PC-9 (cell line): ENCODE results near the gene VAV2. TPM values are rescaled to one million over a fixed set of nuclear protein-coding genes. Genes with fewer than 3 reads are reported as not detected.
"Not testable (repeated sequence)": the region's sequence is repeated elsewhere in the genome, so short reads cannot be mapped to it uniquely, and the experiment has no call there.

Source experiments
- BruUV-seq: library from RNA; stranded (reverse); fragments of 400-500 nt; replicated peaks from 2 replicates; lab custom pipeline; 2021; lab: Mats Ljungman, UMichigan
- CTCF ChIA-PET: fragments of 300-600 bp; sonication (Branson Sonifier 250); formaldehyde crosslinking; loops from one replicate; lab custom pipeline; 2022; ENCODE audit warnings: antibody characterized with exemption; lab: Charles Lee
- POLR2A ChIA-PET: fragments of 300-600 bp; sonication (Branson Sonifier 250); formaldehyde crosslinking; loops from one replicate; lab custom pipeline; 2022; ENCODE audit warnings: antibody characterized with exemption; ENCODE audit not compliant: unreplicated experiment; lab: Charles Lee
- DNase-seq, 2 experiments: peaks; one replicate each; pipeline versions ENCODE4 v3.0.0 to v3.0.0-alpha.2; 2015 to 2022; ENCODE audit warnings: mixed read lengths in 1 of 2
- H2AFZ ChIP-seq: fragments of 200-600 bp; sonication (generic); 2 replicates; pipeline ENCODE4 v1.8.1; 2017; ENCODE audit warnings: antibody characterized with exemption
- H3F3A ChIP-seq: fragments of 200-600 bp; sonication (generic); 2 replicates; pipeline ENCODE4 v1.8.1; 2017; ENCODE audit warnings: antibody characterized with exemption, mild to moderate bottlenecking, low read depth; ENCODE audit not compliant: insufficient read depth
- H3K27ac ChIP-seq: fragments of 200-600 bp; sonication (generic); 2 replicates; pipeline ENCODE4 v1.6.1; 2016; ENCODE audit warnings: mixed run types
- H3K27me3 ChIP-seq: fragments of 200-600 bp; sonication (generic); 2 replicates; pipeline ENCODE4 v1.6.1; 2016; ENCODE audit warnings: low read depth, mixed run types; ENCODE audit not compliant: insufficient read depth
- H3K36me3 ChIP-seq: fragments of 200-600 bp; sonication (generic); 2 replicates; pipeline ENCODE4 v1.6.1; 2016; ENCODE audit warnings: low read depth, mixed run types
- H3K4me1 ChIP-seq: fragments of 200-600 bp; sonication (generic); replicated peaks from 2 replicates; pipeline ENCODE4 v1.6.1; 2016; ENCODE audit warnings: mixed run types; ENCODE audit not compliant: insufficient read depth
- H3K4me2 ChIP-seq: fragments of 200-600 bp; sonication (generic); 2 replicates; pipeline ENCODE4 v1.6.1; 2017; ENCODE audit warnings: mixed run types
- H3K4me3 ChIP-seq: fragments of 200-600 bp; sonication (generic); 2 replicates; pipeline ENCODE4 v1.6.1; 2016; ENCODE audit warnings: mixed run types
- H3K79me2 ChIP-seq: fragments of 200-600 bp; sonication (generic); 2 replicates; pipeline ENCODE4 v1.6.1; 2017; ENCODE audit warnings: low read depth, mixed run types
- H3K9me2 ChIP-seq: fragments of 200-600 bp; sonication (generic); 2 replicates; pipeline ENCODE4 v1.8.1; 2017; ENCODE audit warnings: mild to moderate bottlenecking; ENCODE audit not compliant: insufficient read depth
- H3K9me3 ChIP-seq: fragments of 200-600 bp; sonication (generic); 2 replicates; pipeline ENCODE4 v1.8.1; 2016; ENCODE audit warnings: low read depth; ENCODE audit not compliant: insufficient read depth
- H4K20me1 ChIP-seq: fragments of 200-600 bp; sonication (generic); 2 replicates; pipeline ENCODE4 v1.8.1; 2017; ENCODE audit not compliant: insufficient read depth
- EZH2 ChIP-seq: fragments of 200-600 bp; sonication (generic); IDR thresholded peaks from 2 replicates; pipeline ENCODE4 v1.8.0; 2017; ENCODE audit warnings: antibody characterized with exemption, low read depth
- intact Hi-C: fragments of 100-400 bp; cut with micrococcal nuclease; formaldehyde crosslinking; loops from one replicate; pipeline ENCODE4 v1.10.0; 2022; ENCODE audit not compliant: unreplicated experiment
- total RNA-seq: library from RNA; stranded (reverse); gene quantifications from 2 replicates; pipeline ENCODE4 v1.2.3, GENCODE V29; 2021
- TF ChIP-seq, protein P1 (sequence below): fragments of 200-600 bp; sonication (generic); conservative IDR thresholded peaks from 2 replicates; pipeline ENCODE4 v1.6.1; 2017; ENCODE audit warnings: mixed run types, antibody characterized with exemption, mild to moderate bottlenecking, moderate library complexity

Gene VAV2
- total RNA-seq, 1 experiment from 2014 or later: 36.5 TPM

- intact Hi-C loops: no loop called here
- Histone ChIP-seq H2AFZ (peak overlapping the region; percentile 74), H3K9me2 (no peaks in the 10 kb centered on the region), H3K4me1 (peaks cover 17% of the 10 kb centered on the region), H4K20me1 (peaks cover 47% of the 10 kb centered on the region), H3K27ac (peak overlapping the region; percentile 61), H3F3A (peaks cover 5% of the 10 kb centered on the region; the same call in 1 of the 2 replicates), H3K36me3 (no peaks in the 10 kb centered on the region), H3K4me2 (peak overlapping the region; percentile 79), H3K27me3 (no peaks in the 10 kb centered on the region), H3K79me2 (peaks cover 50% of the 10 kb centered on the region), H3K9me3 (no peaks in the 10 kb centered on the region), H3K4me3 (peak overlapping the region; percentile 65)
- no TSS peak for BruUV-seq
- POLR2A ChIA-PET: interaction anchor here (0.6 to 0.7 kb wide), 3 partner anchors 23 to 208 kb away, joined by 3 read pairs; no protein-coding TSS in a partner anchor
- DNase-seq: peak; percentile 67 to 71
- TF ChIP-seq, protein P1, sequence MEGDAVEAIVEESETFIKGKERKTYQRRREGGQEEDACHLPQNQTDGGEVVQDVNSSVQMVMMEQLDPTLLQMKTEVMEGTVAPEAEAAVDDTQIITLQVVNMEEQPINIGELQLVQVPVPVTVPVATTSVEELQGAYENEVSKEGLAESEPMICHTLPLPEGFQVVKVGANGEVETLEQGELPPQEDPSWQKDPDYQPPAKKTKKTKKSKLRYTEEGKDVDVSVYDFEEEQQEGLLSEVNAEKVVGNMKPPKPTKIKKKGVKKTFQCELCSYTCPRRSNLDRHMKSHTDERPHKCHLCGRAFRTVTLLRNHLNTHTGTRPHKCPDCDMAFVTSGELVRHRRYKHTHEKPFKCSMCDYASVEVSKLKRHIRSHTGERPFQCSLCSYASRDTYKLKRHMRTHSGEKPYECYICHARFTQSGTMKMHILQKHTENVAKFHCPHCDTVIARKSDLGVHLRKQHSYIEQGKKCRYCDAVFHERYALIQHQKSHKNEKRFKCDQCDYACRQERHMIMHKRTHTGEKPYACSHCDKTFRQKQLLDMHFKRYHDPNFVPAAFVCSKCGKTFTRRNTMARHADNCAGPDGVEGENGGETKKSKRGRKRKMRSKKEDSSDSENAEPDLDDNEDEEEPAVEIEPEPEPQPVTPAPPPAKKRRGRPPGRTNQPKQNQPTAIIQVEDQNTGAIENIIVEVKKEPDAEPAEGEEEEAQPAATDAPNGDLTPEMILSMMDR: no peak
- no peak for TF ChIP-seq EZH2
- CTCF ChIA-PET: interaction anchor here (0.6 kb wide), 1 partner anchor 34 kb away, joined by 8 read pairs; no protein-coding TSS in a partner anchor
Observed at GRCh38 chr9:133990366-133991213, 1.5 kb downstream of the VAV2 start.

GRCh38 chr9:133989625-133990365 lies 2.3 kb downstream of the VAV2 start:
- peaks cover 17% of the 10 kb centered on the region for H3K4me1 ChIP-seq
- H2AFZ ChIP-seq: no peak overlapping the region
- intact Hi-C loops: no loop called here
- H3K79me2 ChIP-seq: peaks cover 51% of the 10 kb centered on the region
- H3K9me3 ChIP-seq: no peaks in the 10 kb centered on the region
- ChIA-PET CTCF (no interaction called here), POLR2A (interaction anchor here (0.7 kb wide), 1 partner anchor 196 kb away, joined by 3 read pairs; no protein-coding TSS in a partner anchor)
- H3K9me2 ChIP-seq: no peaks in the 10 kb centered on the region
- H3F3A ChIP-seq: peaks cover 5% of the 10 kb centered on the region; the same call in 1 of the 2 replicates
- H4K20me1 ChIP-seq: peaks cover 53% of the 10 kb centered on the region
- no peak for TF ChIP-seq EZH2
- TF ChIP-seq, protein P1: no peak
- H3K27me3 ChIP-seq: no peaks in the 10 kb centered on the region
- no peak overlapping the region for H3K27ac ChIP-seq
- peak overlapping the region; percentile 79 for H3K4me2 ChIP-seq
- no peaks in the 10 kb centered on the region for H3K36me3 ChIP-seq
- H3K4me3 ChIP-seq: no peak overlapping the region; the same call in 1 of the 2 replicates
- no peak for DNase-seq
- BruUV-seq: no TSS peak

- H3K27me3 ChIP-seq, intact Hi-C loops, H2AFZ ChIP-seq, DNase-seq, CTCF ChIA-PET, H3F3A ChIP-seq, H3K4me3 ChIP-seq, POLR2A ChIA-PET, H3K36me3 ChIP-seq, BruUV-seq, H3K9me2 ChIP-seq, H3K27ac ChIP-seq, H3K4me2 ChIP-seq, H3K9me3 ChIP-seq: not testable (repeated sequence)
- Histone ChIP-seq H3K4me1 (peaks cover 15% of the 10 kb centered on the region), H3K79me2 (peaks cover 53% of the 10 kb centered on the region), H4K20me1 (peaks cover 53% of the 10 kb centered on the region)
Observed at GRCh38 chr9:133988771-133989170, 3.4 kb downstream of the VAV2 start.
